Renal cortex interstitium (tissue), 11 donors: ENCODE measurements around the gene SLC35B4. TPM values are rescaled to one million over a fixed set of nuclear protein-coding genes. Genes with fewer than 3 reads are reported as not detected.
"Not testable (repeated sequence)": the region's sequence is repeated elsewhere in the genome, so short reads cannot be mapped to it uniquely, and the experiment has no call there.

Source experiments
- DNase-seq, 11 donors: peaks; one replicate each; pipeline ENCODE4 v3.0.0-alpha.2; 2013; ENCODE audit warnings: low read depth in 9 of 11, low spot score in 4 of 11; ENCODE audit errors: extremely low read depth in 1 of 11
- polyA plus RNA-seq, 3 donors: library from polyadenylated mRNA; unstranded; fragments of 120-200 nt; gene quantifications; one replicate each; pipeline ENCODE4 v1.2.1, GENCODE V29; 2013; ENCODE audit not compliant: insufficient read length in 3 of 3

Gene SLC35B4
- polyA plus RNA-seq, 3 donors = 26.3 to 30.1 (median 29.7) TPM

DNA sequence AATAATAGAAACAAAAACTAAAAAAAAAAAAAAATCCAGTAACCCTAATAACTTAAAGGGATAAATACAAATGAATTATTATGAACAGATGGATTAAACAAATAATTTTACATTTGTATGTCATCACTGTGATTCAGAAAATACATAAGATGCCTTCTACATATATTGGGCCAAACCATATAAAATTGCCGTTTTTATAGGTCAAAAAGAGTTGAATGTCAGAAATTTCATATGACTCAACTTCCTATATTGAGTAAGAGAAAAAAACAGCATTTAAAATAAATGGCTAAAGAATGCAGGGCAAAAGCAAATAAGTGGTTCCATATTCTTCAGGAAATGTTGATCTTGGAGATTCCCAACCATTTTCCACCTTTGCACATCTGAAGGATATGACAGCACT, 9.4 kb downstream of the SLC35B4 start:
- no peak for DNase-seq

DNA sequence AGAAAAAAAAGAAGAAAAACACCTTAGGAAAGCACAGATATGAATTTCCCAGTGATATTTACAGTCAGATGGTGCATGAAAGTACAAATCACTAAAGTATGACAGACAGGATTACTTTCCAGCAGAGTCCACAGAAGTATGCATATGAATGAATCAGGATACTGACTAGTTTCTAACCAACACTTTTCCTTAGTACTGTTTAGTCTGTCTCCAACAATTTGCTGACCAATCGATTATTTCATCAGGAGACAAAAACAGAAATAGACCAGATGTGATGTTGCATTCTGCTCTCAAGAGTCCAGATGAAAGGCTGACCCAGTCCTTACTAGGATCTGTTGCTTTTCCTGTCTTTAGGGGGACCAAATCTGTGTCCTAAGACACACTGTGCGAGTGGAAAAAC, 14.6 kb downstream of the SLC35B4 start:
- no peak for DNase-seq

DNA sequence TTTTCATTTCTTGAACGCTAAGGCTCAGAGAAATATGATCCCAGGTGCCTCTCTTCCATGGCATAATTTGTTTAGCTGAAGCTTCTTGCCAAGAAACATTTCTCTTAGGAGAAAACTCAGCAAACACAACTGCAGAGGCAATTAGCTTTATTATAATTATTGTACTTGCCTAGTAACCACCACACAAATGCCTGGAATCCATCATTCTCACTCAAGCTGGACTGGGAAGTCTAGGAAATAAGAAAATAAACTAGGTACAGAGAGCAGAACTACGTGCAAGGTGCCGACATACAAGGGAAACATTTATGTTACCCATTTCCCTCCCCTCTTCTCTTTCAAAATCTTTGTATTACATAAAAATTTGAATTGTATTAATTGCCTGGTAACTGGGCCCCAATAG, 15.1 kb downstream of the SLC35B4 start:
- DNase-seq = no peak

DNA sequence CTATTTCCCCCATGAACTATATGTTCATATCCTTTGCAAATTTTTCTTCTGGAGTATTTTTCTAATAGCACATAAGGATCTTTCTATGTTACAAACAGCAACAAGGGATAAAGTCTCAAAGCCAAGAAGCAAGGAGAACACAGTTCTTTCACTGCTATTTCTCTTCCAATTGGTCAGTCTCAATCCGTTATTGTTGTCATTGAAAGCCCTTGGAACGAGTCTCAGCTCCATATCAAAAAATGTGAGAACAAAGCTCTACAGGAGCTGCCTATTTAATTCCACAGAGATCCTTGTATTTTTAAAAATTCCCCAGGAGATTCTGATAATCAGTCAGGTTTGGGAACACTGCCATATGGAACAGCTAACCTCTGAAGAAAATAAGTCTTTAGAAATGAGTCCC, 15.7 kb downstream of the SLC35B4 start:
- no peak for DNase-seq

DNA sequence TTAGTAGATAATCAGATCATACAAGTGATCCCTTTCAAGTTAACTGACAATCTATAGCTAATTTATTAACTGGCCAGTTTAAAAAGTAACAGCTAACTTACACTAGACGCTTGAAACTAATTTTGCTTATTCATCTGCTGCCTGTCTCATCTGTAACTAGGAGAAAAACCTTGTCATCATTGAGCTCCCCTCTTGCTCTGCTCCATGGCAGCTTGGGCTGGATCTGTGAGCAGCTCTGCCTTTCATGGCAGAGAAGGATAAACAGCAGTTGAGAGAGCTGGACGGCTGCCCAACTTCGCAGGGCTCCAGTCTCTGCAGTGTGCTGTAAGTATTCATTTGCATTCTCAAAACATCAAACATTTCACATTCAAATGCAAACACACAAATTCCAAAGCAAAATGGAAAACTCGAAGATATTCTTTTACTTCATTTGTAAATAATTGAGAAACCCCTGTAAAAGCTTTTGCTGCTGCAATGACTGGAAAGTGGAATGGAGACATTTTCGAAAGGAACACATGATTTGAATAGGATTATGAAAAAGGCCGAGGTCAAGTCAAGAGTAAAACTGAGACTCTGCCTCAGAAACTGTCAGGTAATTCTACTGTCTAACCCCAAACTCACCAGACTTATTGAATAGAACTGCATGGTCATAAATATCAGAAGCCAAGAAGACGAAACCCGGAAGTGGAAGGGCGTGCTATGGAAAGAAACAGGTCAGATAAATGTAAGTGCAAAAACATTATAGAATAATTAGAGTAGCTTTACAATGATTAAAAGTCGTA, 17.6 kb downstream of the SLC35B4 start:
- peak in 1 of 11 donors; percentile 24 for DNase-seq

DNA sequence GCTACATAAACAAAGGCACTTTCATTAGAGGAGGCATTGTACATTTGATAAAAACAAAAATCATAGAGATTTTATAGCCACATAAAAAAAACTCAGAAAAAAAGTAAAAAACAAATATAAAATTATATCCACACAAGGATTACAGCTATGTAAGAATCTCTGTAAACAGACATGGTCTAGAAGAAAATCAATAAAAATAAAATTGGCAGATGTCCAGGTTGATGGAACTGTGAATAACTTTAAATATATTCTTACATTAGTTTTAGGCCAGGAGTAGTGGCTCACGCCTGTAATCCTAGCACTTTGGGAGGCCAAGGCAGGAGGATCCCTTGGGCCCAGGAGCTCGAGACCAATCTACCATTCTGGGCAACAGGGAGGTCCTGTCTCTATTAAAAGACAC, 19.2 kb downstream of the SLC35B4 start:
- DNase-seq = no peak

DNA sequence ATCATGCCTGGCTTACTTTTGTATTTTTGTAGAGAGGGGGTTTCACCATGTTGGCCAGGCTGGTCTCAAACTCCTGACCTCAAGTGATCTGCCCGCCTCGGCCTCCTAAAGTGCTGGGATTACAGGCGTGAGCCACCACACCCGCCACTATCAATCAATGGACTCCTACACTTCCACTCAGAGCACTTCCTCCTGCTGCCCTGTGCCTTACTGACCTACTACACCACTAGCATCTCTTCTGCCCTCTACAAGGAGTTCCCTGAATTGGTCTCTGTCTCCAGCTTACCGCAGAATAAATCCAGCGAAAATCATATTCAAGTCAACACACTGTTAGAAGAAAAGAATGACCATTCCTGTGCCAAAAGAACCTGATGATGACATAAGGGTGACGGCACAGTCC, 20.7 kb downstream of the SLC35B4 start:
- not testable (repeated sequence) for DNase-seq

DNA sequence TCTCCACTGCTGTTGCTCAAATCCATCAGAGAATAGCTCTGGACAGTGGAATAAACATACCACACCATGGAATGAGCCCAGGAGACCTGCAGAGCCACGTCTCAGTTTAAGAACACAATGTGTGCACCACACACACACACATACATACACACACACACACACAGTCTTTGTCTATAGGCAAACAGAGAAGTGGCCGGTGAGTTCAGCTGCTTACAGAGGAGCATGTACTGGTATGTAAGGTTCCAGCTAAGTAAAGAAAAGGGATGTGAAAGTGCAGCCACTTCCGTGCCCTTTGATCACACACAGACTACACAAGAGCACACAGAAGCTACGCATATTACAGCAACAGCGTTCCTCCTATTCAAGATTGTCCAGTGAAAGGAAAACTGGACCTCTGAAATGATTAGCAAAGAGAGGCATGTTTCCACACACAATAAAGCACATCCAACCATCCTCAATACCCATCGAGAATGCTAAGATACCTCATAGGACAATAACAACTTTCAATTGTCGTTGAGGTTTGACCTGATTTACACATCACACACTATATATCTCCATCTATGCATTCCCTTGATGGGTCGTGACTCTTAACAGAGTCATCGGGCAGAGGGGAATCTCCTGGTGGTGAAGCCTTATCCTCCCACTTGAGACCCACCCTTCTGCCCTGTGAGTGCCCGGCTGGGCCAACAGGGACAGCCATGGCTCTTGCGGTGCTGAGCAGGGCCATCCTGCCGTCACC, 23.6 kb downstream of the SLC35B4 start:
- DNase-seq = no peak

DNA sequence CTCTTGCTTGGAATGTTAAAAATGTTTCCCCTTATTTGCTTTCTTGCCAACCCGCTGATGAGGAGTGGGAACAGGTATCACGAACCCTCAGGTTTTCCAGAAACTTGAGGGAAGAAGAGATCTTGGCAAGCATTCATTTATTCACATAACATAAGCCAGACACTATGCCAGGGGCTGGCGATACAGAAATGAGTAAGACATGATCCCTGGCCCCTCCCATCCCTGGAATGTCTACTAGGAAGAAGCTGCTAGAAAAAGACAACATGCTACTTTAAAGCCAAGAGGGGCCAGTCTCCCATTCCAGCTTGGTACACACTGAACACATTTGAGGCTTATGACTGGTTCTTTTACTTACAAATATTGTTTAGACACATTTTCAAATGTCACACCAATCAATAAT, 26.4 kb downstream of the SLC35B4 start:
- DNase-seq = no peak

DNA sequence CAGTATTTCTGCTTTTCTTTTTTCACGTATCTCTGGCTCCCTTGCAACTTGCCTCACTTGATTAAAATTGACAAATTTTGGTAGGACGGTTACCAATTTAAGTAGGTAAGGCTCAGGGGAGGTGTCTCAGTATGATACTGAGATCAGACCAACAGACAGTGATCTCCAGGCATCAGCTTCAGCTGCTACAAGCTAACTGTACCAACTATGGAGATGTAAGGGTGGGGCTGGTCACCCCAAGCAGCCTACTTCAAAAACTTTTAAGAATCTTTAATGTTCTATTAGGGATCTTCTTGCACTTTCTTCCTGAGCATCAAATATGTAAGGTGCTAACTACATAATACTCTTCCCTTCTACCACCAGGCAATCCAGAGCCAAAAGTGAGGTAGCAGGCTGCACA, 26.9 kb downstream of the SLC35B4 start:
- no peak for DNase-seq

DNA sequence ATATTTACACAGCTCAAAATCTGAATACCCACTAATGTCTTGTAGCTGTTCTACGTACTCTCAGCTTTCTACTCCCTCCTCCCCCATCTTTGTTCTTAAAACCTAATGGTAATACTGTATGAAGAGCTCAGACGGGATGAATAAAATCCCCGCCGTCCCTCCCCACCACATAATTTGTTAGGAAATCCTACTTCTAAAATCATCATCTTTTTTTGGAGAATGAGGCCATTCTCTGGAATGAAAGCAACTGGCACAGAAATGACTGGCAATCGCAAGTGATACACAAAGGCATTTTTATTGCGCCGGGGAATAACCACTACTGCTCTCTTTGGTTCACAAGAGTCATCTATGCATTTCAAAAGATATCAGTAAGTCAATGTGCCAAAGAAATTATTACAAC, 27.3 kb downstream of the SLC35B4 start:
- DNase-seq = no peak

DNA sequence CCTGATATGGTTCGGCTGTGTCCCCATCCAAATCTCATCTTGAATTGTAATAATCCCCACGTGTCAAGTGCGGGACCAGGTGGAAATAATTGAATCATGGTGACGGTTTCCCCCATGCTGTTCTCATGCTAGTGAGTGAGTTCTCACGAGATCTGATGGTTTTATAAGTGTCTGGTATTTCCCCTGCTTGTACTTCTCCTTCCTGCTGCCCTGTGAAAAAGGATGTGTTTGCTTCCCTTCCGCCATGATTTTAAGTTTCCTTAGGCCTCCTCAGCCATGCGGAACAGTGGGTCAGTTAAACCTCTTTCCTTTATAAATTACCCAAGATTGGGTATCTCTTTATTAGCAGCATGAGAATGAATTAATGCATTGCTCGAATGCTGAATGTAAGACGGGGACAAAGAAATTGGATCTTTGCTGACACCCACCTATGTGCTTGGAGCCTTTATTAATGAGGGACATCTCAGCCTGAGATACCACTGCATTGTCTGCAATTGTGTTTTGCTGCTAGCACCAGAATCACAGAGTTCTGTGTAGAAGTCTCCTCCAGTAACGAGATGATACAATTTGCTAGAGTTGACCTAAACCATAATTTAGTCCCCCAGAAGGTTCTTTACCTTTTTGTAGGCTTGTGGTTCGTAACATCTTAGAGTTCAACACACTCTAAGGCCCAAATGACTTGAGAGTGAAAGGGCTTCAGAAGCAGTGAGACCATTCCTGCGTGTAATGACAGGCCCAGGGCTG, 28.6 kb downstream of the SLC35B4 start:
- DNase-seq = no peak

DNA sequence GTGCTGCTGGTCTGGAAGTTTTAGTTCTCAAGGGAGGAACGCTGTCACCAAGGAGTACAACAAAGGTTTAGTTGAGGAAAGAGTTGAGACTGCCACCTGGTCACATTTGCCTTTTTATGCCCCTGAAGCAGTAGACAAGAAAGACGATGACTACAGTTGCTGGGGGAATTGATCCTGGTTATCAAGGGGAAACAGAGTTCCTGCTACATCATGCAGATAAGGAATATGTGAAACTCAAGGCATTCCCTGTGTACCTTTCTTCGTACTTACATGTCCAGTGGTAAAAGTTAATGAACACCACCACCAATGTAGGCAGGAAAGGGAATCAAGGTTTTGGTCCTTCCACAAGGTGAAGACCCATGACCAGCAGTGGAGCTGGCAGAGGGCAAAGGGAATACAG, 31.8 kb downstream of the SLC35B4 start:
- no peak for DNase-seq

DNA sequence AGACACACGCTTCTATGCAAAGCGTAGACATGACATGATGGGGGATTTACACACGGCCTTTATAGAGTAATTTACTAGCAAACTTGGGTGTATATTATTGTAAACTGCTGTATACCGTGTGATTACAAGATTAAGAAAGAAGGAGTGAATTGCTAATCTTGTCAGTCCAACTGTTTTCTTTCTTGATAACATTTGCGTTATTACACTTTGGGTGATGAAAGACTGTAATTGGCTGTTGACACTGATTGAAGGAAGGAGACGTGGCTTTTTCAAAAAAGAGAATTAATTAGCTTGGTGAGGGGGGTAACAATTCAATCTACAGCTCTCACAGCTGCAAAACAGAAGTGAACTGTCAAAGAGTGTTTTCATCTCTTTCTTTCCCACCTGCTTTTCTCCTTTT, 32.7 kb downstream of the SLC35B4 start:
- DNase-seq = no peak

DNA sequence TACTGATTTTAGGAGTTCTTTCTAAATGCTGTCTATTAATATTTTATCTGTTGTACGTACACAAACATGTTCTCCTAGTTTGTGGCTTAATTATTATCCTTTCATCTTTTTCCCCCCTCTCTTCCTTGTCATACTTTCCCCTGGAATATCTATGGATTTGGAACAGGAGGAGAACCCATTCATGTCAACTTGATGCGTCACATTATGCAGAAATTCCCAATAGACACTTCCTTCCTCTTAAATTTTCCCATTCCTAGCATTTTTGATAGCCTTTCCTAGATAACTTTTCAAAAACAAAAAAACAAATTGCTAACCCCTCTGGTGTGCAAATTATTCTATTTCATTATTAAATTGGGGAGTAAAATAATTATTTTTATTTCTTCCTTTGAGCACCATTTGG, 36.2 kb downstream of the SLC35B4 start:
- DNase-seq = no peak

DNA sequence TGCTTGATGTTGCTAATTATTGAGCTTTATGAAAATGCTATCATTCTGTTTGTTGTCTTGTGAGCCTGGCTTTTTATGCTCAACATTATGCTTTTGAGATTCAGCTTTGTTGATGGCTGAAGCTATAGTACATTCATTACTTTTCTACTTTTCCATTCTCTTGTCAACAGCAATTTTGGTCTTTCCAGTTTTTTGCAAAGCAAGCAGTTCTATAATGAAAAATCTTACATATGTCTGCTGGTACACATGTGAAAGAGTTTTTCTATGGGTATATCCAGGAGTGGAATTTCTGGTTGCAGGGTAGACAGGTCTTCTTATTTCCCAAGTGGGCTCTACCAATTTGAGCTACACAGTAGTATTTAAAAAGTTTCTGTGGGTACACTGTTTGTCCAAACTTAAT, 36.8 kb downstream of the SLC35B4 start:
- no peak for DNase-seq

DNA sequence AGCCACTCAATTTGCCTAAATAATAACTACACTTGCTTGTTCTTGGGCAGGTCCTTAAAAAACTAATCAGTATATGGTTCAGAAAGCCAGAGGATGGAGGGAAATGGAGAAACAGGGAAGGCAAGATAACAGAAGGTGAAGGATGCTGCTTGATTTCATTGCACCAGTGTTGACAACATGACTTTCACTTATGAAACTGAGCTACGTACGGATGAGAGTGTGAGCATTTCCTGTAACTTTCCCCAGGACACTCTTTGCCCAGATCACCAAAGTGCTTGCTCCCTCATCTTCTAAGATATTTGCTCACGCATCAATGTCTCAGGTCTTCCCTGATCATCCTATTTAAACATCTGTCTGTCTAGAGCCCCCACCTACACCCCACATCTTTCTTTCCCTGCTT, 37.4 kb downstream of the SLC35B4 start:
- DNase-seq = no peak

DNA sequence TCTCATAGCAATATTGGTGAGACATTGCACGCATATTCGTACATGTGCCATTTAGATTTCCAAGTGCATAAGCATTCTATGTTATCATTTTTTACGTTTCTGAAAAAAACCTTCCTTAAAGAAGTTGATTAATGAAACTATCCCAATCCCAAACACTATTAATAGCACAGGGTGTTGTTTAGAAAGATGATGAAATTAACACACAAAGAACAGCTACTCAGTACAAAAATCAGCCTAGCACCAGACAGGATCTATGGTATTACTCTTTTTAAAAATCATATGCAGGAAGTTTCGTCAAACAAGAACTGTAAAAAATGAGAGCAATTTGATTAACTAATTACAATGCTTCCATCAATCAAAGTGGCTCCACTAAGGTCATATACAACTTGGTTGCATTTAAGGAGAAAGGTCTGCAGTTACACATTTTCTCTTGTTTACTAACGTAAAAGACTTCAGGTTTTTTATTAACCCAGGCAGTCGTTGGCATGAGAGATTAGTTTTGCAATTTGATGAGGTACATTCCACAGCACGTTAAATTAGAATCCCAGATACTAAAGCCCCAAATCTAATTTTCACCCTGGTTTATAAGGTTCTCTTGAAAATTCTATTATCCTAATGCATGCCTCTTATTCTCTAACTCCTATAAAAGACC, 38.1 kb downstream of the SLC35B4 start:
- no peak for DNase-seq

DNA sequence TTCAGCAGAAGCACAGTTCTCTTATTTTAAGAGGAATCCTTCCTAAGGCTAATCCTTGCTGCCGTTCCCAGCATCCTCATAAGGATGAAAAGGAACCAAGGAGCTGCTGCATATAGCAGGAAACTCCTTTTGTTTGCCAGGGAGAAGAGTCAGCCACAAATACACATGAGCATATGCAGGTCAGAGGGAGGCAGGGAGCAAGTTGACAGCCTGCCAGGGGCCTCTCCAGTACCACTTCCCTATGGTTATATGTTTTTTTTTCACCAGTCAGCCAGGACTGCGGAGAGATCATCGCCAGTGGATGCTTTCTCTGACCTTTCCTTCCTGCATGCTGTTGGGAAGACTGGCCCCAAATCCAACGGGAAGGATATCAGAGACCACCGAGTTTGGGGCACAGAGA, 39.8 kb downstream of the SLC35B4 start:
- DNase-seq = no peak

DNA sequence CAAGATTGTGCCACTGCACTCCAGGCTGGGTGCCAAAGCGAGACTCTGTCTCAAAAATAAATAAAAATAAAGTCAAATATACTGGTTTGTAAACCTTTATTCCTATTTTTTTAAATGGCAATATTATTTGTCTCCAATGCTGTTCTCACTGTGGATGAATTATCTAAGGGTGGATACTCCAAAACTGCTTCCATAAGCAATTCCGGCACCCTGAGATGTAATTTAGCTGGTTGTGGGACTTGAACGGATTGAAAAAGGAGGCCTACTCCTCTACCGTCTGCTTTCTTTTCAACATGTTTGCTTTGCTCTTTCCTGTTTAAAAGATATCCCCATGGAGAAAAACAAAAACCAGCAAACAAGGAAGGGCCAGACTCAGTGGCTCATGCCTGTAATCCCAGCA, 54.4 kb downstream of the SLC35B4 start:
- no peak for DNase-seq
